GM12874 (cell line): ENCODE measurements around the gene AZU1.

Source experiments
- TF ChIP-seq, protein P1 (sequence below): IDR thresholded peaks from 2 replicates; pipeline ENCODE4 v1.5.1; 2011; ENCODE audit warnings: low read depth, mild to moderate bottlenecking, control low read depth, low read length, moderate library complexity; ENCODE audit not compliant: insufficient read depth

The AZU1 gene

DNA sequence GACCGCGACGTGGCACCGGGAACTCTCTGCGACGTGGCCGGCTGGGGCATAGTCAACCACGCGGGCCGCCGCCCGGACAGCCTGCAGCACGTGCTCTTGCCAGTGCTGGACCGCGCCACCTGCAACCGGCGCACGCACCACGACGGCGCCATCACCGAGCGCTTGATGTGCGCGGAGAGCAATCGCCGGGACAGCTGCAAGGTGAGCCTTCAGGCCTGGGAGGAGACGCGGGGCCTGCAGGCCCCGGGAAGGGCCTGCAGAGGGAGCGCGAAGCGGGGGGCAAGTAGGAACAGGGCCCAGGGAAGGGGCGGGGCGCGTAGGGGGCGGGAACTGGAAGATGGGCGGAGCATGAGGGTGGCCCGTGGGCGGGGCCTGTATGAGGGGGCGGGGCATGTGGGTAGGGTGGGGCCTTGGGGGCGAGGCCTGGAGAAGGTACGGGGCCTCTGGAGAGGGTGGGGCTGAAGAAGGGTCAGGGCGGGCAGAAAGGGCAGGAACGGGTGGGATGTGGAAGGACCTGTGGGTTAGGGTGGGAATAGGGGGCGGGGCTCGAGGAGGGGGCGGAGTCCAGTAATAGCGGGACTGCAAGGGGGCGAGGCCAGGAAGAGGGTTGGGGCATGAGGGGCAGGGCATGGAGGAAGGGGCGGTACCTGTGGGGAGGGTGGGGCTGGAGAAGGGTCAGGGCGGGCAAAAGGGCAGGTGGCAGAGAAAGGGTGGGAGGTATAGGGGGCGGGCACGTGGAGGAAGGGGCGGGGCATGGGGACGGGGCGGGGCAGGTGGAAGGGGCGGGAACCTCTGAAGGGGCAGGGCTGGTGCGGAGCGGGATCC lies 34.3 kb downstream of the AZU1 start:
- TF ChIP-seq, protein P1, sequence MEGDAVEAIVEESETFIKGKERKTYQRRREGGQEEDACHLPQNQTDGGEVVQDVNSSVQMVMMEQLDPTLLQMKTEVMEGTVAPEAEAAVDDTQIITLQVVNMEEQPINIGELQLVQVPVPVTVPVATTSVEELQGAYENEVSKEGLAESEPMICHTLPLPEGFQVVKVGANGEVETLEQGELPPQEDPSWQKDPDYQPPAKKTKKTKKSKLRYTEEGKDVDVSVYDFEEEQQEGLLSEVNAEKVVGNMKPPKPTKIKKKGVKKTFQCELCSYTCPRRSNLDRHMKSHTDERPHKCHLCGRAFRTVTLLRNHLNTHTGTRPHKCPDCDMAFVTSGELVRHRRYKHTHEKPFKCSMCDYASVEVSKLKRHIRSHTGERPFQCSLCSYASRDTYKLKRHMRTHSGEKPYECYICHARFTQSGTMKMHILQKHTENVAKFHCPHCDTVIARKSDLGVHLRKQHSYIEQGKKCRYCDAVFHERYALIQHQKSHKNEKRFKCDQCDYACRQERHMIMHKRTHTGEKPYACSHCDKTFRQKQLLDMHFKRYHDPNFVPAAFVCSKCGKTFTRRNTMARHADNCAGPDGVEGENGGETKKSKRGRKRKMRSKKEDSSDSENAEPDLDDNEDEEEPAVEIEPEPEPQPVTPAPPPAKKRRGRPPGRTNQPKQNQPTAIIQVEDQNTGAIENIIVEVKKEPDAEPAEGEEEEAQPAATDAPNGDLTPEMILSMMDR: 0 out of 2 replicates have a peak, but pooled peaks have one; percentile 20

DNA sequence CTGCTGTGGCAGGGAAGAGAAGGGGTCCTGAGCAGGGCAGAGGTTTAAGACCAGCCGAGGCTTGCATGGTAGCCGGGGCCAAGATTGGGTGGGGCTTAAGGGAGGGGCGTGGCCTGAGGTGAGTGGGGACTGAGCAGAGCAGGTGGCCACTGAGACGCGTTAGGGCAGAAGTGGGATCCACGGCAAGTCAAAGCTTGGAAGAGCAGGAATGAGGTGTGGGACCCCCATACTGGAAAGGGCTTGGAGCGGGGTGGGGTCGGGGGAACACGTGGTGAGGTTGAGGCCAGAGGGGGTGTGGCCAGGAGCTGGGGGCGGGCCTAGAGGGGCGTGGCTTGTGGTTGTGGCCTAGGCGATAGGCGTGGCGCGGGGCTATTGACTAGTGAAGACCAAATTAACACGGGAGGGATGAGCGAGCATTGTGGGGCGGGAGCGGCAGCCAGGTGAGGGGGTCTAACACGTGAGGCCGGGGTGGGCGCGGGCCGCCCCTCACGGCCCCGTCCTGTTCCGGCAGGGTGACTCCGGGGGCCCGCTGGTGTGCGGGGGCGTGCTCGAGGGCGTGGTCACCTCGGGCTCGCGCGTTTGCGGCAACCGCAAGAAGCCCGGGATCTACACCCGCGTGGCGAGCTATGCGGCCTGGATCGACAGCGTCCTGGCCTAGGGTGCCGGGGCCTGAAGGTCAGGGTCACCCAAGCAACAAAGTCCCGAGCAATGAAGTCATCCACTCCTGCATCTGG lies 35.1 kb downstream of the AZU1 start:
- TF ChIP-seq, protein P1: no peak

DNA sequence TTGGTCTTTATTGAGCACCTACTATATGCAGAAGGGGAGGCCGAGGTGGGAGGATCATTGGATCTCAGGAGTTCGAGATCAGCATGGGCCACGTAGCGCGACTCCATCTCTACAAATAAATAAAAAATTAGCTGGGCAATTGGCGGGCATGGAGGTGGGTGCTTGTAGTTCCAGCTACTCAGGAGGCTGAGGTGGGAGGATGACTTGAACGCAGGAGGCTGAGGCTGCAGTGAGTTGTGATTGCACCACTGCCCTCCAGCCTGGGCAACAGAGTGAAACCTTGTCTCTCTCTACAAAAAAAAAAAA lies 35.6 kb downstream of the AZU1 start:
- TF ChIP-seq, protein P1: no peak

DNA sequence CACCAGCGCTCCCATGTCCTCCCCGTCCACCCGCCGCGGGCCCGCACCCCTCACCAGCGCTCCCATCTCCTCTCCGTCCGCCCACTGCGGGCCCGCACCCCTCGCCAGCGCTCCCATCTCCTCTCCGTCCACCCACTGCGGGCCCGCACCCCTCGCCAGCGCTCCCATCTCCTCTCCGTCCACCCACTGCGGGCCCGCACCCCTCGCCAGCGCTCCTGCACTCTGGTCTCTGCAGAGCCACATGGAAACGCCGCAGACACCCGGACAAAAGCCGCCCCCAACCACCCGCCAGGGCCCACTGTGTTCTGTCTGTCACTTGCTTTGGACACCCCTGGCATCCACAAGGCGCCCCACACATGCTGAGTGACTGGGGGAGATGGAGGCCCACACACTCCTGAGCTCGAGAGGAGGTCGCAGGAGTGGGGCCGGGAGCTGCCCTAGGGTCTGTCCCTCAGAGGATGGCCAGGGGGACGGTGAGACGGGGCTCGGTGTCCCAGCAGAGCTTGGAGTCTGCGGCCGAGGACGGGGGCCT lies 39.2 kb downstream of the AZU1 start:
- TF ChIP-seq, protein P1: no peak

DNA sequence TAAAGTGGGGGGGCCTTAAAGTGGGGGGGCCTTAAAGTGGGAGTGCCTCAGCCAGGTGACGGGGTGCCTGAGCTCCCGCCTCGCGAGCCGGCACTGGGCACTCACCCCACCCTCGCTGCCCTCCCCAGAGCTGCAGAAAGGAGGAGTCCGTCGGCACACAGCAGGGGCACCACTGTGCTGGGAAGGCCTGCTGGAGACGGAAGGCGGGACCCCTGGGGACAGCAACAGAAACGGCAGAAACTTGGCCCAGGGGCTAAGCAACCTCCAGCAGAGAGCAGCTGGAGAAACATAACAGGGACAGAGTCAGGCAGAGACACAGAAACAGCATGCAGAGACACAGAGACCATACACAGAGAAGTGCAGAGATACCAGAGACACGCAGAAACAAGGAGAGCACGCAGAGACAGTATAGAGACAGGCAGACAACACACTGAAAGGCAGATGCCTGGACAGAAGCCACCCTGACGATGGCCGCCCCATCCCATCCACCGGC lies 39.7 kb downstream of the AZU1 start:
- TF ChIP-seq, protein P1: no peak

DNA sequence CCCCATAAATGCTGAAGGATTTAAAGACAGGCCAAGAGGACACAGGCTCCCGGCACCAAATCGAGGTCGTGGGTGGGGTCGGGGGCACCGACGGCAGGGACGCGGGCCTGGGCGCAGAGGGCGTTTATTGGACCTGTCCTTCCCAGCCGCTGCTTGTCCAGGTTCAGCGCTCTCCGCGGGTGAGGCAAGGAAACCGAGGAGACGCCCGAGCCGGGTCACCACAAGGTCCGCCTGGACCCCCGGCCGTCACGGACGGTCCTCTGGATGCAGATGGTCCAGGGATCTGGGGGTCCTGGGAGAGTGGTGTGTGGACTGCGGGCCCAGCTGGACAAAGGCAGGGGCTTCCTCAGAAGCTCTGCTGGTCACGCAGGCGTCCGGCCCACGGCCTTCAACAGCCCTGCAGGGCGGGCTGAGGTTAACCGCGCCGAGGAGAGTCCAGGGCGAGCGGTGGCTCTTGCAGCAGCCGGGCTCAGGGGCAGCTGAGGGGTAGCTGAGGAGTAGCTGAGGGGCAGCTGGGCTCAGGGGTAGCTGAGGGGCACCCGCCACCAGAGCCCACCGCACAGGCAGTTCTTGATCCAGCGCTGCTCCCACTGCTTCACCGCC lies 40.3 kb downstream of the AZU1 start:
- TF ChIP-seq, protein P1: no peak
